Left ventricle myocardium inferior (tissue), 1 donor: Measurements from ENCODE around the gene DTNB. TPM values are rescaled to one million over a fixed set of nuclear protein-coding genes. Genes with fewer than 3 reads are reported as not detected.

Experiments used
- DNase-seq: peaks from one replicate; pipeline ENCODE4 v3.0.0-alpha.2; 2020
- H3K27ac ChIP-seq: fragments of 200-600 bp; replicated peaks from 2 replicates; pipeline ENCODE4 v1.8.0; 2021
- H3K27me3 ChIP-seq: fragments of 200-600 bp; 2 replicates; pipeline ENCODE4 v1.8.0; 2021; ENCODE audit warnings: low read depth
- H3K36me3 ChIP-seq: fragments of 200-600 bp; 2 replicates; pipeline ENCODE4 v1.8.0; 2021
- H3K4me1 ChIP-seq: fragments of 200-600 bp; 2 replicates; pipeline ENCODE4 v1.8.0; 2021
- H3K4me3 ChIP-seq: fragments of 200-600 bp; 2 replicates; pipeline ENCODE4 v1.8.0; 2021; ENCODE audit warnings: mild to moderate bottlenecking, moderate library complexity
- H3K9me3 ChIP-seq: fragments of 200-600 bp; replicated peaks from 2 replicates; pipeline ENCODE4 v1.8.0; 2021
- CTCF ChIP-seq: fragments of 200-600 bp; IDR thresholded peaks from 2 replicates; pipeline ENCODE4 v1.8.0; 2021; ENCODE audit warnings: antibody characterized with exemption, mild to moderate bottlenecking, borderline replicate concordance
- intact Hi-C: fragments of 100-400 bp; cut with micrococcal nuclease; formaldehyde crosslinking; loops from one replicate; pipeline ENCODE4 v1.11.0; 2022
- total RNA-seq: library from RNA; stranded (reverse); fragmentation: NEBNext Ultra II Directional; extraction: Animal tissue kit (Norgen Biotek cat#: 25700); gene quantifications from one replicate; pipeline ENCODE4 v1.2.1, GENCODE V29; 2021
- donor health status: DM: no; HTN: yes; CAD: no; lungs with severe emphysema.

DTNB gene
- total RNA-seq, 1 donor from 2014 or later, result 4.5 TPM

GRCh38 chr2:25368660-25369059, 304.7 kb downstream of the DTNB start:
- Histone ChIP-seq H3K27ac (no peak overlapping the region), H3K9me3 (no peaks in the 10 kb centered on the region), H3K4me1 (peaks cover 7% of the 10 kb centered on the region), H3K36me3 (no peaks in the 10 kb centered on the region), H3K4me3 (no peak overlapping the region), H3K27me3 (no peaks in the 10 kb centered on the region)
- intact Hi-C loops, result no loop called here
- DNase-seq, result no peak
- no peak for TF ChIP-seq CTCF

- Histone ChIP-seq H3K36me3 (no peaks in the 10 kb centered on the region), H3K4me3 (no peak overlapping the region), H3K27ac (no peak overlapping the region), H3K9me3 (no peaks in the 10 kb centered on the region), H3K4me1 (peaks cover 5% of the 10 kb centered on the region), H3K27me3 (no peaks in the 10 kb centered on the region)
- TF ChIP-seq CTCF, result no peak
- intact Hi-C loops, result no loop called here
- DNase-seq, result no peak
Observed at GRCh38 chr2:25367296-25367695, 306.1 kb downstream of the DTNB start.

- no peak for DNase-seq
- peaks cover 9% of the 10 kb centered on the region for H3K4me1 ChIP-seq
- H3K27me3 ChIP-seq, result no peaks in the 10 kb centered on the region
- no peaks in the 10 kb centered on the region for H3K36me3 ChIP-seq
- no peak for TF ChIP-seq CTCF
- no peak overlapping the region for H3K27ac ChIP-seq
- no peak overlapping the region for H3K4me3 ChIP-seq
- intact Hi-C loops, result no loop called here
- H3K9me3 ChIP-seq, result no peaks in the 10 kb centered on the region
Observed at GRCh38 chr2:25366629-25367028, 306.7 kb downstream of the DTNB start.

GRCh38 chr2:25365241-25365640, 308.1 kb downstream of the DTNB start:
- Histone ChIP-seq H3K36me3 (no peaks in the 10 kb centered on the region), H3K27me3 (no peaks in the 10 kb centered on the region), H3K4me3 (no peak overlapping the region), H3K27ac (no peak overlapping the region), H3K4me1 (peaks cover 13% of the 10 kb centered on the region), H3K9me3 (no peaks in the 10 kb centered on the region)
- intact Hi-C loops, result no loop called here
- DNase-seq, result no peak
- no peak for TF ChIP-seq CTCF

GRCh38 chr2:25363733-25364132, 309.6 kb downstream of the DTNB start:
- intact Hi-C loops, result no loop called here
- DNase-seq, result no peak
- no peak for TF ChIP-seq CTCF
- Histone ChIP-seq H3K36me3 (no peaks in the 10 kb centered on the region), H3K4me1 (peaks cover 13% of the 10 kb centered on the region), H3K9me3 (no peaks in the 10 kb centered on the region), H3K27ac (no peak overlapping the region), H3K27me3 (no peaks in the 10 kb centered on the region), H3K4me3 (no peak overlapping the region)
